ENCODE measurements around the gene HS2ST1. TPM values are rescaled to one million over a fixed set of nuclear protein-coding genes. Genes with fewer than 3 reads are reported as not detected.

HS2ST1 gene
- polyA plus RNA-seq, 3 donors: 2.6 to 6.0 (median 4.2) TPM

DNA sequence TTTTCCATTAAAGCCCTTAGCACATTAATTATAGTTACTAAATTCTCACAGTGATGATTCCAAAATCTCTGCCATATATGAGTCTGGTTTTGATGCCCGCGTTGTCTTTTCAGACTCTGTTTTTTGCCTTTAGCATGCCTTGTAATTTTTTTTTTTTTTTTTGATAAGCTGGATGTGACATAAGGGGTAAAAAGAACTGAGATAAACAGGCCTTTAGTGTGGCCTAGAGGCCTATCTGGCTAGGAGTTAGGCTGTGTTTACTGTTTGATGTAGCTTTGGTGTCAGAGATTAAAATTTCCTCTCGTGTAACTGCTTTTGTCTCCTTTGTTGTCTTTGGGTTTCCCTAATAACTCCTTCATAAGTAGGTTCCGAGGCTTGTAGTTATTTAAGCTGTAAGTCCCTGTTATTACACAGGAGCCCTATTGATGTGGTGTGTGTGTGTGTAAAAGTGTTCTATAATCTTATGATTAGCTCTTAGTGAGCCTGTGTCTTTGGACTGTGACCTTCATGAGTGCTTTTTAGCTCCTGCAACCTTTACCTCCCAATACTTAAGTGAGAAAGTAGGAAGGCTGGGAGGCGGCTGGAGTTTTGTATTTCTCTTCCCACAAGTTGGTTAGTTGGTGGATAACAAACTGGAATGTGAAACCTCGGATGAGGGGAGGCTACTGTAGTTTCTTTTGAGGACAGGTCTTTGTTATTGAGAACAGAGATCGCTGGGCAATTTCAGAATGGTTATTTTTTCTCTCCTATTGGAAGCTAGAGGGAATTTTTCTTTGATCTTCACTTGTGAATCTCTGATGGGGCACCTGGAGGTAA is 19.3 kb downstream of the HS2ST1 start:
- Histone ChIP-seq H3K9me3 (replicated peaks in 1 of 2; ENCODE audit: control insufficient read depth in 1 of 2, insufficient read depth in 1 of 2, low read length in 2 of 2) (no peaks in the 10 kb centered on the region), H3K4me2 (replicated peaks; ENCODE audit: extremely low read depth, low read length, poor library complexity, severe bottlenecking) (no peak overlapping the region), H3K79me2 (ENCODE audit: insufficient read depth, low read length) (no peaks in the 10 kb centered on the region), H4K20me1 (ENCODE audit: insufficient read depth, low read length) (no peaks in the 10 kb centered on the region), H3K36me3 (replicated peaks in 1 of 2; ENCODE audit: control insufficient read depth in 1 of 2, insufficient read depth in 2 of 2, low read length in 2 of 2) (no peaks in the 10 kb centered on the region), H3K27me3 (ENCODE audit: control insufficient read depth in 2 of 2, insufficient read depth in 2 of 2, low read length in 2 of 2) (no peaks in the 10 kb centered on the region), H3K9ac (ENCODE audit: insufficient read depth, low read length, poor library complexity, severe bottlenecking) (no peak overlapping the region), H3K4me1 (ENCODE audit: control insufficient read depth in 1 of 2, insufficient read depth in 2 of 2, low read length in 2 of 2) (no peaks in the 10 kb centered on the region), H3K27ac (ENCODE audit: low read depth in 1 of 2, low read length in 2 of 2) (no peak overlapping the region), H2AFZ (ENCODE audit: insufficient read depth, low read depth, low read length, poor library complexity, severe bottlenecking) (no peak overlapping the region), H3K4me3 (replicated peaks in 1 of 3; ENCODE audit: low read depth in 2 of 3, low read length in 3 of 3) (no peak overlapping the region)
- no peaks in the 10 kb centered on the region for H3K9me3 Mint-ChIP-seq
- H3K4me1 Mint-ChIP-seq: peaks cover 2% of the 10 kb centered on the region
- H3K27me3 Mint-ChIP-seq (ENCODE audit: low read depth in 3 of 3): peaks cover 0 to 2% (median 0%) of the 10 kb centered on the region in 3 donors
- DNase-seq: no peak
- no peak overlapping the region for H3K27ac Mint-ChIP-seq
- TF ChIP-seq, protein P1, sequence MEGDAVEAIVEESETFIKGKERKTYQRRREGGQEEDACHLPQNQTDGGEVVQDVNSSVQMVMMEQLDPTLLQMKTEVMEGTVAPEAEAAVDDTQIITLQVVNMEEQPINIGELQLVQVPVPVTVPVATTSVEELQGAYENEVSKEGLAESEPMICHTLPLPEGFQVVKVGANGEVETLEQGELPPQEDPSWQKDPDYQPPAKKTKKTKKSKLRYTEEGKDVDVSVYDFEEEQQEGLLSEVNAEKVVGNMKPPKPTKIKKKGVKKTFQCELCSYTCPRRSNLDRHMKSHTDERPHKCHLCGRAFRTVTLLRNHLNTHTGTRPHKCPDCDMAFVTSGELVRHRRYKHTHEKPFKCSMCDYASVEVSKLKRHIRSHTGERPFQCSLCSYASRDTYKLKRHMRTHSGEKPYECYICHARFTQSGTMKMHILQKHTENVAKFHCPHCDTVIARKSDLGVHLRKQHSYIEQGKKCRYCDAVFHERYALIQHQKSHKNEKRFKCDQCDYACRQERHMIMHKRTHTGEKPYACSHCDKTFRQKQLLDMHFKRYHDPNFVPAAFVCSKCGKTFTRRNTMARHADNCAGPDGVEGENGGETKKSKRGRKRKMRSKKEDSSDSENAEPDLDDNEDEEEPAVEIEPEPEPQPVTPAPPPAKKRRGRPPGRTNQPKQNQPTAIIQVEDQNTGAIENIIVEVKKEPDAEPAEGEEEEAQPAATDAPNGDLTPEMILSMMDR (IDR thresholded peaks at IDR 0.05): no peak
- no peak overlapping the region for H3K4me3 Mint-ChIP-seq
- WGBS (ENCODE audit: insufficient coverage): no CpG with 5 or more reads among the region's 7 CpGs
- no peaks in the 10 kb centered on the region for H3K36me3 Mint-ChIP-seq
- intact Hi-C loops (cut with micrococcal nuclease): no loop called here

DNA sequence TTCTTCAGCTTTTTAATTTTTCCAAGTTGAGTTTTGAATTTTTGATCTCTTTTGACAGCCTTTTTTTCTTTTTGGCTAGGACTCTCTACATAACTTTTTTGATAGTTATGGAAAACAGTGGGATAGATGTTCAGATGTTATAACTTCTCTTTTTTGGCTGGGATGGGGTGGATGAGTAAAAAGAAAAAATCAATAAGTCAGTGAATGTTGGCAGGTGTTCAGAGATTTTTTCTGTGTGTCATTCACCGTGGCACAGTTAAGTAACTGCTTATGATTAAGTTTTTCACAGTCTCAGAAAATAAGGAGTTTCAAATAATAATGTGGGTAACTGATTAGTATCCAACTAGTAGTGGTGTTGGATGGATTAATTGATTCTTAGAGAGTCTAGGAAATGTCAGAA is 24.0 kb downstream of the HS2ST1 start:
- peaks cover 4% of the 10 kb centered on the region for H3K4me1 Mint-ChIP-seq
- Histone ChIP-seq H3K79me2 (ENCODE audit: insufficient read depth, low read length) (no peaks in the 10 kb centered on the region), H2AFZ (ENCODE audit: insufficient read depth, low read depth, low read length, poor library complexity, severe bottlenecking) (no peak overlapping the region), H3K4me3 (replicated peaks in 1 of 3; ENCODE audit: low read depth in 2 of 3, low read length in 3 of 3) (no peak overlapping the region), H4K20me1 (ENCODE audit: insufficient read depth, low read length) (no peaks in the 10 kb centered on the region), H3K4me2 (replicated peaks; ENCODE audit: extremely low read depth, low read length, poor library complexity, severe bottlenecking) (no peak overlapping the region), H3K4me1 (ENCODE audit: control insufficient read depth in 1 of 2, insufficient read depth in 2 of 2, low read length in 2 of 2) (no peaks in the 10 kb centered on the region), H3K9me3 (replicated peaks in 1 of 2; ENCODE audit: control insufficient read depth in 1 of 2, insufficient read depth in 1 of 2, low read length in 2 of 2) (no peaks in the 10 kb centered on the region), H3K36me3 (replicated peaks in 1 of 2; ENCODE audit: control insufficient read depth in 1 of 2, insufficient read depth in 2 of 2, low read length in 2 of 2) (no peaks in the 10 kb centered on the region), H3K27ac (ENCODE audit: low read depth in 1 of 2, low read length in 2 of 2) (no peak overlapping the region), H3K27me3 (ENCODE audit: control insufficient read depth in 2 of 2, insufficient read depth in 2 of 2, low read length in 2 of 2) (no peaks in the 10 kb centered on the region), H3K9ac (ENCODE audit: insufficient read depth, low read length, poor library complexity, severe bottlenecking) (no peak overlapping the region)
- no peak overlapping the region for H3K27ac Mint-ChIP-seq
- intact Hi-C loops (cut with micrococcal nuclease): no loop called here
- no peak overlapping the region for H3K4me3 Mint-ChIP-seq
- 50% methylated on average over 1 of the region's 1 CpG for WGBS (ENCODE audit: insufficient coverage)
- H3K36me3 Mint-ChIP-seq: no peaks in the 10 kb centered on the region
- no peak for DNase-seq
- no peaks in the 10 kb centered on the region for H3K9me3 Mint-ChIP-seq
- TF ChIP-seq, protein P1 (IDR thresholded peaks at IDR 0.05): no peak
- peaks cover 0 to 3% (median 0%) of the 10 kb centered on the region in 3 donors for H3K27me3 Mint-ChIP-seq (ENCODE audit: low read depth in 3 of 3)

Data from CD14-positive monocyte (primary cell).